ENCODE results near the gene ANXA10.

DNA sequence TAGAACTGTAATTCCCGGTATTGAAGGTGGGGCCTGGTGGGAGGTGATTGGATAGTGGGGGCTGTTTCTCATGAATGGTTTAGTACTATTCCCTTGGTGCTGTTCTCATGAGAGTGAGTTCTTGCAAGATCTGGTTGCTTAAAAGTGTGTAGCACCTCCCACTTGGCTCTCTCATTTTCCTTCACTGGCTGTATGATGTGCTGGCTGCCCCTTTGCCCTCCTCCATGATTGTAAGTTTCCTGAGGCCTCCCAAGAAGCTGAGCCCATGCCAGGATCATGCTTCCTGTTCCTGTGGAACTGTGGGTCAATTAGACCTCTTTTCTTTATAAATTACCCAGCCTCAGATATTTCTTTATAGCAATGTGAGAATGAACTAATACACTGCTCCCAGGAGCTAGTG is 8.7 kb downstream of the ANXA10 start:
- TF ChIP-seq, protein P1, sequence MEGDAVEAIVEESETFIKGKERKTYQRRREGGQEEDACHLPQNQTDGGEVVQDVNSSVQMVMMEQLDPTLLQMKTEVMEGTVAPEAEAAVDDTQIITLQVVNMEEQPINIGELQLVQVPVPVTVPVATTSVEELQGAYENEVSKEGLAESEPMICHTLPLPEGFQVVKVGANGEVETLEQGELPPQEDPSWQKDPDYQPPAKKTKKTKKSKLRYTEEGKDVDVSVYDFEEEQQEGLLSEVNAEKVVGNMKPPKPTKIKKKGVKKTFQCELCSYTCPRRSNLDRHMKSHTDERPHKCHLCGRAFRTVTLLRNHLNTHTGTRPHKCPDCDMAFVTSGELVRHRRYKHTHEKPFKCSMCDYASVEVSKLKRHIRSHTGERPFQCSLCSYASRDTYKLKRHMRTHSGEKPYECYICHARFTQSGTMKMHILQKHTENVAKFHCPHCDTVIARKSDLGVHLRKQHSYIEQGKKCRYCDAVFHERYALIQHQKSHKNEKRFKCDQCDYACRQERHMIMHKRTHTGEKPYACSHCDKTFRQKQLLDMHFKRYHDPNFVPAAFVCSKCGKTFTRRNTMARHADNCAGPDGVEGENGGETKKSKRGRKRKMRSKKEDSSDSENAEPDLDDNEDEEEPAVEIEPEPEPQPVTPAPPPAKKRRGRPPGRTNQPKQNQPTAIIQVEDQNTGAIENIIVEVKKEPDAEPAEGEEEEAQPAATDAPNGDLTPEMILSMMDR (conservative IDR thresholded peaks at IDR 0.05; ENCODE audit: low read depth in 2 of 2), result no peak
- no peak for TF ChIP-seq POLR2AphosphoS5 (IDR thresholded peaks at IDR 0.05; ENCODE audit: low read depth)
- TF ChIP-seq EZH2 (IDR thresholded peaks at IDR 0.05; ENCODE audit: low read depth, unreplicated experiment), result no peak
- TF ChIP-seq, protein P2, sequence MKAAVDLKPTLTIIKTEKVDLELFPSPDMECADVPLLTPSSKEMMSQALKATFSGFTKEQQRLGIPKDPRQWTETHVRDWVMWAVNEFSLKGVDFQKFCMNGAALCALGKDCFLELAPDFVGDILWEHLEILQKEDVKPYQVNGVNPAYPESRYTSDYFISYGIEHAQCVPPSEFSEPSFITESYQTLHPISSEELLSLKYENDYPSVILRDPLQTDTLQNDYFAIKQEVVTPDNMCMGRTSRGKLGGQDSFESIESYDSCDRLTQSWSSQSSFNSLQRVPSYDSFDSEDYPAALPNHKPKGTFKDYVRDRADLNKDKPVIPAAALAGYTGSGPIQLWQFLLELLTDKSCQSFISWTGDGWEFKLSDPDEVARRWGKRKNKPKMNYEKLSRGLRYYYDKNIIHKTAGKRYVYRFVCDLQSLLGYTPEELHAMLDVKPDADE (IDR thresholded peaks at IDR 0.05), result no peak
- no peak for TF ChIP-seq ZNF114 (CRISPR knock-in tag; IDR thresholded peaks at IDR 0.05)
- TF ChIP-seq ZNF331 (CRISPR knock-in tag; IDR thresholded peaks at IDR 0.05; ENCODE audit: low read depth), result no peak
- TF ChIP-seq JUNB (IDR thresholded peaks at IDR 0.05; ENCODE audit: unreplicated experiment), result no peak
- TF ChIP-seq, protein P3, sequence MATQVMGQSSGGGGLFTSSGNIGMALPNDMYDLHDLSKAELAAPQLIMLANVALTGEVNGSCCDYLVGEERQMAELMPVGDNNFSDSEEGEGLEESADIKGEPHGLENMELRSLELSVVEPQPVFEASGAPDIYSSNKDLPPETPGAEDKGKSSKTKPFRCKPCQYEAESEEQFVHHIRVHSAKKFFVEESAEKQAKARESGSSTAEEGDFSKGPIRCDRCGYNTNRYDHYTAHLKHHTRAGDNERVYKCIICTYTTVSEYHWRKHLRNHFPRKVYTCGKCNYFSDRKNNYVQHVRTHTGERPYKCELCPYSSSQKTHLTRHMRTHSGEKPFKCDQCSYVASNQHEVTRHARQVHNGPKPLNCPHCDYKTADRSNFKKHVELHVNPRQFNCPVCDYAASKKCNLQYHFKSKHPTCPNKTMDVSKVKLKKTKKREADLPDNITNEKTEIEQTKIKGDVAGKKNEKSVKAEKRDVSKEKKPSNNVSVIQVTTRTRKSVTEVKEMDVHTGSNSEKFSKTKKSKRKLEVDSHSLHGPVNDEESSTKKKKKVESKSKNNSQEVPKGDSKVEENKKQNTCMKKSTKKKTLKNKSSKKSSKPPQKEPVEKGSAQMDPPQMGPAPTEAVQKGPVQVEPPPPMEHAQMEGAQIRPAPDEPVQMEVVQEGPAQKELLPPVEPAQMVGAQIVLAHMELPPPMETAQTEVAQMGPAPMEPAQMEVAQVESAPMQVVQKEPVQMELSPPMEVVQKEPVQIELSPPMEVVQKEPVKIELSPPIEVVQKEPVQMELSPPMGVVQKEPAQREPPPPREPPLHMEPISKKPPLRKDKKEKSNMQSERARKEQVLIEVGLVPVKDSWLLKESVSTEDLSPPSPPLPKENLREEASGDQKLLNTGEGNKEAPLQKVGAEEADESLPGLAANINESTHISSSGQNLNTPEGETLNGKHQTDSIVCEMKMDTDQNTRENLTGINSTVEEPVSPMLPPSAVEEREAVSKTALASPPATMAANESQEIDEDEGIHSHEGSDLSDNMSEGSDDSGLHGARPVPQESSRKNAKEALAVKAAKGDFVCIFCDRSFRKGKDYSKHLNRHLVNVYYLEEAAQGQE (IDR thresholded peaks at IDR 0.05; ENCODE audit: unreplicated experiment), result no peak
- TF ChIP-seq NANOG (IDR thresholded peaks at IDR 0.05; ENCODE audit: borderline replicate concordance), result no peak
- TF ChIP-seq EZH2phosphoT487 (IDR thresholded peaks at IDR 0.05; ENCODE audit: unreplicated experiment), result no peak
- TF ChIP-seq CREB1 (CRISPR knock-in tag; IDR thresholded peaks at IDR 0.05; ENCODE audit: low read depth), result no peak
- TF ChIP-seq ZNF462 (CRISPR knock-in tag; IDR thresholded peaks at IDR 0.05), result no peak

Measured in GM23338 (cell line).